GM10266 (cell line): ENCODE data around the gene SUSD1.
"Not testable (repeated sequence)": the region's sequence is repeated elsewhere in the genome, so short reads cannot be mapped to it uniquely, and the experiment has no call there.

ENCODE experiments used
- DNase-seq: peaks from one replicate; pipeline ENCODE4 v3.0.0; 2012; ENCODE audit errors: extremely low spot score
- TF ChIP-seq, protein P1 (sequence below): IDR thresholded peaks from 2 replicates; pipeline ENCODE4 v1.5.1; 2012; ENCODE audit warnings: mild to moderate bottlenecking, low read depth; ENCODE audit not compliant: control insufficient read depth, insufficient read depth; ENCODE audit errors: missing control alignments

The SUSD1 gene

DNA sequence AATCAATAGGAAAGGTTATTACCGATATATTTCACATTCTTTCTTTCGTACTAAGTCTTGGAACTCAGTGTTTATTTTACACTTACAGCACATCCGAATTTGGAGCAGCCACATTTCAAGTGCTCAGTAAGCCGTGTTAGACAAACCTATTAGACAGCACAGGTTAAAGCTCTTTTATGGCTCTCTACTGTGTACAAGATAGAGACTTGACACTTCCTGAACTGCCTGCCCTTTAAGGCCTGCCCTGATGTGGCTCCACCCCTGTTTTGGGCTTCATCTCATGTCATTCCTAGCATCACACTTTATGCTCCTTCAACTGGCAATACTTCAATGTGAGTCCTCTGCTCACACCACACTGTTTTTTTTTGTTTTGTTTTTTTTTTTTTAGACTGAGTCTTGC lies 23.5 kb upstream of the SUSD1 start:
- no peak for DNase-seq

DNA sequence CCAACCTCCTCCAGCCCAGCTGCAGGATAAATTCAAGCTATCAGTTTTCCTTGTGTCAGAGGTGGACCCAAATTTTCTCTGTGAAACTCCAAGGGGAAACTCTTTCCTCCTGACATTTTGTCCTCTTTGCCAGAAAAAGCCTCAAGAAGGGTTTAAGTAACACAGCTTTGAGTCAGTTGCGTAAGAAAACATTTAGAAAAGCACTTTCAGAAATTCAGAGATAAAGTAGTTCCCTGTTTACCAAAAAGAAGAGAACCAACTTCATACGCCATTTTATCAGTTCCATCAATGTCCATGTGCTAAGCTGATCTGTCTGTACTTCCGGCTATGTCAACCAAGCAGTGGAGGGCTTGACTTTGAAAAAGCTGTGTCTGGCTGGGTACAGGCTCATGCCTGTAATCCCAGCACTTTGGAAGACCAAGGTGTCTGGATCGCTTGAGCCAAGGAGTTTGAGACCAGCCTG lies 19.9 kb upstream of the SUSD1 start:
- TF ChIP-seq, protein P1, sequence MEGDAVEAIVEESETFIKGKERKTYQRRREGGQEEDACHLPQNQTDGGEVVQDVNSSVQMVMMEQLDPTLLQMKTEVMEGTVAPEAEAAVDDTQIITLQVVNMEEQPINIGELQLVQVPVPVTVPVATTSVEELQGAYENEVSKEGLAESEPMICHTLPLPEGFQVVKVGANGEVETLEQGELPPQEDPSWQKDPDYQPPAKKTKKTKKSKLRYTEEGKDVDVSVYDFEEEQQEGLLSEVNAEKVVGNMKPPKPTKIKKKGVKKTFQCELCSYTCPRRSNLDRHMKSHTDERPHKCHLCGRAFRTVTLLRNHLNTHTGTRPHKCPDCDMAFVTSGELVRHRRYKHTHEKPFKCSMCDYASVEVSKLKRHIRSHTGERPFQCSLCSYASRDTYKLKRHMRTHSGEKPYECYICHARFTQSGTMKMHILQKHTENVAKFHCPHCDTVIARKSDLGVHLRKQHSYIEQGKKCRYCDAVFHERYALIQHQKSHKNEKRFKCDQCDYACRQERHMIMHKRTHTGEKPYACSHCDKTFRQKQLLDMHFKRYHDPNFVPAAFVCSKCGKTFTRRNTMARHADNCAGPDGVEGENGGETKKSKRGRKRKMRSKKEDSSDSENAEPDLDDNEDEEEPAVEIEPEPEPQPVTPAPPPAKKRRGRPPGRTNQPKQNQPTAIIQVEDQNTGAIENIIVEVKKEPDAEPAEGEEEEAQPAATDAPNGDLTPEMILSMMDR: no peak
- no peak for DNase-seq

More for the DNA sequence above, 23.5 kb upstream of the SUSD1 start:
- TF ChIP-seq, protein P1: no peak

DNA sequence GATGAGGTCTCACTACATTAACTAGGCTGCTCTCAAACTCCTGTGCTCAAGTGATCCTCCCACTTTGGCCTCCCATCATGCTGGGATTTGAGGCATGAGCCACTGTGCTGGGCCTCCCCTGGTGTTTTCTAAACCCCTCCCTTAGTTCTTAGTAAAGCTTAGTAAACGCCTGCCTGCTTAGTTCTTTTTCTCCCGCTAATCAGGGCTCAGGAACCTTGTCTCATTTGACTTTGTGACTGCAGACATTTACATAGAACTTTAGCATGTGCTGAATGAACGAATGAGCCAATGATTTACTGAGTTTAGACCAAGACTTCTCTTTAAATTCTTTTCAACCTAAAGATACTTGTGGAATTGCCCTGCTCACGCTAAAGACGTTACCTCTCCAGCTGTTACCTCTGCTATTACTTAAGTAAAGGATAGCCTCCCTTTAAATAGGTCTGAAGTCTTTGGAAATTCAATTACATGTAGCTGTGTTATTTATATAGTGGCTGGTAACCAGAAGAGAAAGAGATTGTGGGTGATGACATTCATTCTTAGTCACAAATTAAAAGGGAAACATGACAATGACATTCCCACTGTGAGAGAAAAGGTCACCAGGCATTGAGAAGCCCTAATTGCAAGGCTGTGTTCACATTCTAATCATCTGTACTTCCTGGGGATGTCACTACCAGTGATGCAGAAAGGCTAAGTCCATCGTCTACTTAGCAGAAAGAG lies 18.6 kb upstream of the SUSD1 start:
- no peak for DNase-seq
- TF ChIP-seq, protein P1: no peak

DNA sequence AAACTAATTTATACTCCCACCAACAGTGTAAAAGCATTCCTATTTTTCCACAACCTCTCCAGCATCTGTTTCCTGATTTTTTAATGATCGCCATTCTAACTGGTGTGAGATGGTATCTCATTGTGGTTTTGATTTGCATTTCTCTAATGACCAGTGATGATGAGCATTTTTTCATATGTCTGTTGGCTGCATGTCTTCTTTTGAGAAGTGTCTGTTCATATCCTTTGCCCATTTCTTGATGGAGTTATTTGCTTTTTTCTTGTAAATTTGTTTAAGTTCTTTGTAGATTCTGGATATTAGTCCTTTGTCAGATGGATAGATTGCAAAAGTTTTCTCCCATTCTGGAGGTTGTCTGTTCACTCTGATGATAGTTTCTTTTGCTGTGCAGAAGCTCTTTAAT lies 15.2 kb upstream of the SUSD1 start:
- not testable (repeated sequence) for DNase-seq

DNA sequence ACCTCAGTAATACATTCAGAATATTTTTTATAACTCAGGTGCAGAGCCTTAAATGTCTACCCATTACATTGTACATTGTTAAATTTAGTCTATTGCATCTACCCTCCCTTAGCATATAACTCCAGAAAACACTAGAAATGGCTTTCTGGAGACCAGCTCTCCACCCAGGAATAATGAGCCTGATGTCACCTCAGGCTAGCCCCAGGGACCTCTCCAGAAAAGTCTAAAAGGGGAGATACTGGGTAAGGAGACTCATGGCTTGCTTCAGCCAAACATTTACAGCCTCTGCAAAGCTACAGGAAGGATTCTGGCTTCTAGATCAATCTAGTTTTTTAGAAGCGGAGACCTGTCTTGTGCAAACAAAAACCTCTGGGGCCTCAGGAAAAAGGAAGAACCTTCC lies 13.8 kb upstream of the SUSD1 start:
- TF ChIP-seq, protein P1: no peak
- DNase-seq: no peak

DNA sequence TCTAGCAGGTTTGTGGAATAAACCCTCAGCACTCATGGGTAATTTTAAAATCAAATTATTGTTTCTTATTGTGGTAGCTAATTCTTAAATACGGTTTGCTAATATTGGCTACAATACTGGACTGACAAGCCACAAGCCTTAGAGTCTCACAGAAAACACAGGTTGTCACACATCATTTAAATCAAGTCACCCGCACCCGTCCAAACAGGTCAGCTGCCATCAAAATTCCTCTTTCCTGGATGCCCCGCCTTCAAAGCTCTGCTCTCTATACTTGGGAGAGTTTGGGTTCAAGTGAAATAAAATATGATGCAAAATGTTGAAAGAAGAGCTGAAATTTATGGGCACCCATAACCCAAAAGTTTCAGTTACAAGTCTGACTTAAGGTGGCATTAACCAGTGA lies 12.3 kb upstream of the SUSD1 start:
- TF ChIP-seq, protein P1: no peak
- no peak for DNase-seq

DNA sequence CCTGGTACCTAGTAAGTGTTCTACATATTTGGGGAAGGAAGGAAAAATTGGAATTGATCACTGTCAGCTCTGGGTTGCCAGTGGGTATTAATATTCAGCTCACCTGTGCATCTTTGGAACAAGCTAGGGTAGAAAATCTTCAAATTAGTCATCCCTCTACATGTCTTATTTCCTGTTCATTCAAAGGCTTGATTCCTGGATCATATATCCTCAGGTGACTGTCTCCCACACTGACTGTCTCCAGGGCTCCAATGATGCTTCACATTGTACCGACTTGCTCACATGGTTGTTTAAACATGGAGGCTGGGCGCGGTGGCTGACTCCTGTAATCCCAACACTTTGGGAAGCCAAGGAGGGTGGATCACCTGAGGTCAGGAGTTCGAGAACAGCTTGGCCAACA lies 11.6 kb upstream of the SUSD1 start:
- no peak for DNase-seq
- TF ChIP-seq, protein P1: no peak

DNA sequence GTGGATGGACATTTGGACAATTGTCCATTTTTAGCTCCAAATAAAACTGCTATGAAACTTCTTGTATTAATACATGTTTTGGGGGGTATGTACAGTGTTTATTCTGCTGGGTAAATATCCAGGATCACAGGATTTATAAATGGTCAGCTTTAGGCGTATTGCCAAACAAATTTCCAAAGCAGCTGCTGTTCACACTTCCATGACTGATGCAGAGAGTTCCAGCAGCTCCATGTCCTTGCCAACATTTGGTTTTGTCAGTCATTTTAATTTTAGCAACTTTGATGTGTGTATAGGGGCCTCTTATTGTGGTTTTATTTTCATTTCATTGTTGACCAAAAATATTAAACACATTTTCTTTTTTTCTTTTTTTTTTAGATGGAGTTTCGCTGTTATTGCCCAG lies 9.8 kb upstream of the SUSD1 start:
- TF ChIP-seq, protein P1: no peak
- no peak for DNase-seq
